ENCODE data around the gene C6orf89. TPM values are rescaled to one million over a fixed set of nuclear protein-coding genes. Genes with fewer than 3 reads are reported as not detected.

Gene C6orf89
- total RNA-seq, 1 experiment from 2014 or later, result 61.1 TPM

DNA sequence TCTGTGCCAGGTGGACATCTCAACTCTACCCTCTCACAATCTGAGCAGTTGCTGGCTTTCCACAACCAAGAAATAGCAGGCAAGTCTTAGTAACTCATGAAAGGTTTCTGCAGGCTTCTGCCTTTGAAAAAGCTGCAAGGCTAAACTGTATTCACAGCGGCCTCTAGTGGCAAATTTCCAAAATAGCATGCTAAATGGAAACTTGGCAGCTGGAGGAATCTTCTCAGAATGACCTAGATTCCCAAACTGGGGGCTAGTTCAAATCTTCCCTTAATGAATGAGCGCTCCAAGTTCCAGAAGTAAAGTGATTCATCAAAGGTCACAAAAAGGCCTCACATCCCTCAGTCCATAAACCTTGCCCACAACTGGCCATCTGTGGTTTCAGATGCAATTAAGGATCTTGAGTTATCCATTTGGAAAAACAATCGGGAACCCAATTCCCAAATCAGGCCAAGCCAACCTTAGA, 34.6 kb upstream of the C6orf89 start:
- Mint-ChIP-seq H3K4me1 (ENCODE audit: low read depth, unreplicated experiment) (peaks cover 41% of the 10 kb centered on the region), H3K36me3 (ENCODE audit: insufficient read depth, unreplicated experiment) (peaks cover 21% of the 10 kb centered on the region), H3K9me3 (ENCODE audit: low read depth, unreplicated experiment) (no peaks in the 10 kb centered on the region), H3K27ac (ENCODE audit: unreplicated experiment) (no peak overlapping the region), H3K27me3 (ENCODE audit: unreplicated experiment) (peaks cover 3% of the 10 kb centered on the region), H3K4me3 (ENCODE audit: low read depth, unreplicated experiment) (no peak overlapping the region)
- no TSS peak for BruUV-seq (replicated peaks)
- CTCF ChIA-PET, result interaction anchor here (0.6 to 3.2 kb wide), 8 partner anchors 23 to 551 kb away, joined by 3 to 15 read pairs (median 4); no protein-coding TSS in a partner anchor
- peak; percentile 49 for DNase-seq
- TF ChIP-seq, protein P1, sequence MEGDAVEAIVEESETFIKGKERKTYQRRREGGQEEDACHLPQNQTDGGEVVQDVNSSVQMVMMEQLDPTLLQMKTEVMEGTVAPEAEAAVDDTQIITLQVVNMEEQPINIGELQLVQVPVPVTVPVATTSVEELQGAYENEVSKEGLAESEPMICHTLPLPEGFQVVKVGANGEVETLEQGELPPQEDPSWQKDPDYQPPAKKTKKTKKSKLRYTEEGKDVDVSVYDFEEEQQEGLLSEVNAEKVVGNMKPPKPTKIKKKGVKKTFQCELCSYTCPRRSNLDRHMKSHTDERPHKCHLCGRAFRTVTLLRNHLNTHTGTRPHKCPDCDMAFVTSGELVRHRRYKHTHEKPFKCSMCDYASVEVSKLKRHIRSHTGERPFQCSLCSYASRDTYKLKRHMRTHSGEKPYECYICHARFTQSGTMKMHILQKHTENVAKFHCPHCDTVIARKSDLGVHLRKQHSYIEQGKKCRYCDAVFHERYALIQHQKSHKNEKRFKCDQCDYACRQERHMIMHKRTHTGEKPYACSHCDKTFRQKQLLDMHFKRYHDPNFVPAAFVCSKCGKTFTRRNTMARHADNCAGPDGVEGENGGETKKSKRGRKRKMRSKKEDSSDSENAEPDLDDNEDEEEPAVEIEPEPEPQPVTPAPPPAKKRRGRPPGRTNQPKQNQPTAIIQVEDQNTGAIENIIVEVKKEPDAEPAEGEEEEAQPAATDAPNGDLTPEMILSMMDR (IDR thresholded peaks at IDR 0.05; ENCODE audit: unreplicated experiment), result peak; percentile 46
- intact Hi-C loops (cut with micrococcal nuclease; ENCODE audit: unreplicated experiment), result loop anchor here (1.0 to 5.0 kb wide), 3 partner anchors 69 to 234 kb away; no protein-coding TSS in a partner anchor

DNA sequence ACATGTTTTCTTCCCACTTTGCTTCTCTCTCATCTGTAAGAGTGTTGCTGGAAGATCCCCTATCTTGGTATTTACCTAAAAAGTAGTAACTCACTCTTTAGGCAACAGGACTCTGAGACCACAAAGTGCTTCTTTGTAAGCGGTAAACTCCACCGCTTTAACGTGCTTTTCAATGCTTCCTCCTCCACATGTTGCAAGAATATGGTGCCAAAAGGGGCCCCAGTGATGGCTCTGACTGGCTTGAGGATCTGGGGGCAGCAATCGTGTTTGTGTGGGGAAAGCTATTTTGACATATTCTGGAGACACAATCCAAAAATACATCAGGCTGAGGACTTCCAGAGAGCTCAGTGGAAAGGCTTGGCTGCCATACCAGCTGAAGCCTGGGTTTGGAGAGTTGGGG, 34.1 kb upstream of the C6orf89 start:
- CTCF ChIA-PET, result interaction anchor here (0.6 to 3.2 kb wide), 11 partner anchors 13 to 551 kb away, joined by 3 to 15 read pairs (median 4); no protein-coding TSS in a partner anchor
- H3K27ac Mint-ChIP-seq (ENCODE audit: unreplicated experiment), result no peak overlapping the region
- no peak for DNase-seq
- BruUV-seq (replicated peaks), result no TSS peak
- peaks cover 41% of the 10 kb centered on the region for H3K4me1 Mint-ChIP-seq (ENCODE audit: low read depth, unreplicated experiment)
- no peak overlapping the region for H3K4me3 Mint-ChIP-seq (ENCODE audit: low read depth, unreplicated experiment)
- peaks cover 21% of the 10 kb centered on the region for H3K36me3 Mint-ChIP-seq (ENCODE audit: insufficient read depth, unreplicated experiment)
- H3K9me3 Mint-ChIP-seq (ENCODE audit: low read depth, unreplicated experiment), result no peaks in the 10 kb centered on the region
- TF ChIP-seq, protein P1 (IDR thresholded peaks at IDR 0.05; ENCODE audit: unreplicated experiment), result no peak
- intact Hi-C loops (cut with micrococcal nuclease; ENCODE audit: unreplicated experiment), result loop anchor here (1.0 to 5.0 kb wide), 3 partner anchors 69 to 234 kb away; no protein-coding TSS in a partner anchor
- no peaks in the 10 kb centered on the region for H3K27me3 Mint-ChIP-seq (ENCODE audit: unreplicated experiment)

DNA sequence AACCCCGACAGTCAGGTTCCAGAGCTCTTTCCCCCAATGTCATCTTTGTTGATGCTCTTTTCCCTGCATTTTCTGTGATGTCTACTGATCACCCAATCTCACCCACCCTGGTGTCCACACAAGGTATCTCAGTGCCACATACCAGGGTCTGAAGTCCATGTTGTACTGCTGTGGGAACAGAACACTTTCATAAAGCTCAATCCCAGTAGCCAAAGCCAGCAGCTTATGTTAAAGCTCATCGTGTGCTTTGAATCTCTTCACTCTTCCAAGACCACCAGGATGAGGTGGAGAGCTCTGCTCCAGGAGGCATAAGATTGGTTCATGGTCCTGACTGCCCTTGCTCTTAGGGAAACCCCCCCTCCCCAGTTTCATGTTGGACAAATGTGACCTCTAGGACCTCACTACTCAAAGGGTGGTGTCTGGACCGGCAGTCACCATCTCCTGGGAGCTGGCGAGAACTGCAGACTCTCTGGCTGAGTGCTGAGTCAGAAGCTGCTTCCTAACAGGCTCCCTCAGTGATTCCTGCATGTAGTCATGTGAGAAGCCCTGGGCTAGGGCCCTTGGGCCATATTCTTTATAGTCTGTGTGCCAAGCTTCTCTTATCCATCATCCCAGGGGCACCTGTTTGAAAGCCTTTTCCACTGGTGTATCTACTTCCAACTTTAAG, 33.1 kb upstream of the C6orf89 start:
- no peaks in the 10 kb centered on the region for H3K9me3 Mint-ChIP-seq (ENCODE audit: low read depth, unreplicated experiment)
- H3K4me1 Mint-ChIP-seq (ENCODE audit: low read depth, unreplicated experiment), result peaks cover 41% of the 10 kb centered on the region
- peak overlapping the region; percentile 69 for H3K27ac Mint-ChIP-seq (ENCODE audit: unreplicated experiment)
- TF ChIP-seq, protein P1 (IDR thresholded peaks at IDR 0.05; ENCODE audit: unreplicated experiment), result no peak
- peaks cover 21% of the 10 kb centered on the region for H3K36me3 Mint-ChIP-seq (ENCODE audit: insufficient read depth, unreplicated experiment)
- BruUV-seq (replicated peaks), result no TSS peak
- no peaks in the 10 kb centered on the region for H3K27me3 Mint-ChIP-seq (ENCODE audit: unreplicated experiment)
- DNase-seq, result no peak
- intact Hi-C loops (cut with micrococcal nuclease; ENCODE audit: unreplicated experiment), result loop anchor here (5.0 kb wide), 2 partner anchors 70 to 235 kb away; no protein-coding TSS in a partner anchor
- H3K4me3 Mint-ChIP-seq (ENCODE audit: low read depth, unreplicated experiment), result no peak overlapping the region
- CTCF ChIA-PET, result interaction anchor here (0.9 to 2.3 kb wide), 8 partner anchors 12 to 165 kb away, joined by 3 to 10 read pairs (median 4); partner anchors contain the start of gene PPIL1

DNA sequence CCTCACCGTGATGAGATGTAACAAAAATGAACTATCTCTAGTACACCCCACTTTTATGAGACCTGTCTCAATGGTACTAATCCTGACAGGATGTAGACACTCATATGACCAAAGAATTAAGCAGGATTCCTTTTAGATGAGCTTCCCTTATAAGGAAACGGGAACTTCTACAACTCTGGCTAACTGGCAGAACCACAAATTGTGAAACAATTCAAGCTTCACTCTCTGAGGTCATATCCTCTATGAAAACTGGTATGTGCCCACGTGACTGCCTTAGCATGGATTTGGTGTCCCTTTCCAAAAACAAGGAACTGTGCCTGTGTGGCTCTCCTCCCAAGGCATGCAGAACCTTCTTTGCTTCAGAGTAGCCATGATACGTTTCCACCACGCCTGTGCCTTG, 32.4 kb upstream of the C6orf89 start:
- peak overlapping the region; percentile 69 for H3K27ac Mint-ChIP-seq (ENCODE audit: unreplicated experiment)
- TF ChIP-seq, protein P1 (IDR thresholded peaks at IDR 0.05; ENCODE audit: unreplicated experiment), result no peak
- no peaks in the 10 kb centered on the region for H3K27me3 Mint-ChIP-seq (ENCODE audit: unreplicated experiment)
- no peaks in the 10 kb centered on the region for H3K9me3 Mint-ChIP-seq (ENCODE audit: low read depth, unreplicated experiment)
- intact Hi-C loops (cut with micrococcal nuclease; ENCODE audit: unreplicated experiment), result loop anchor here (5.0 kb wide), 2 partner anchors 71 to 236 kb away; no protein-coding TSS in a partner anchor
- H3K4me3 Mint-ChIP-seq (ENCODE audit: low read depth, unreplicated experiment), result no peak overlapping the region
- no peak for DNase-seq
- H3K4me1 Mint-ChIP-seq (ENCODE audit: low read depth, unreplicated experiment), result peaks cover 37% of the 10 kb centered on the region
- CTCF ChIA-PET, result interaction anchor here (0.9 to 2.1 kb wide), 3 partner anchors 21 to 165 kb away, joined by 4 to 7 read pairs (median 4); partner anchors contain the start of gene PPIL1
- peaks cover 21% of the 10 kb centered on the region for H3K36me3 Mint-ChIP-seq (ENCODE audit: insufficient read depth, unreplicated experiment)
- BruUV-seq (replicated peaks), result no TSS peak
